ENCODE data around the gene POP4. TPM values are rescaled to one million over a fixed set of nuclear protein-coding genes. Genes with fewer than 3 reads are reported as not detected.
A peak's percentile ranks its signal among the peaks of the same experiment; 100 is the strongest.

POP4 gene
- total RNA-seq, 1 donor from 2014 or later = 46.2 TPM

GRCh38 chr19:29578349-29578748 is 27.7 kb upstream of the POP4 start:
- H3K4me3 Mint-ChIP-seq = no peak overlapping the region

GRCh38 chr19:29579308-29579910 is 26.7 kb upstream of the POP4 start:
- H3K36me3 Mint-ChIP-seq = no peaks in the 10 kb centered on the region
- H3K27me3 Mint-ChIP-seq (ENCODE audit: low read depth) = peaks cover 91% of the 10 kb centered on the region
- H3K9me3 Mint-ChIP-seq = peaks cover 5% of the 10 kb centered on the region
- DNase-seq (ENCODE audit: low spot score in 2 of 2, unreplicated experiment in 2 of 2) = peak in 1 of 2 experiments; percentile 9
- H3K4me1 Mint-ChIP-seq = peaks cover 1% of the 10 kb centered on the region
- H3K27ac Mint-ChIP-seq = no peak overlapping the region
- TF ChIP-seq, protein P1, sequence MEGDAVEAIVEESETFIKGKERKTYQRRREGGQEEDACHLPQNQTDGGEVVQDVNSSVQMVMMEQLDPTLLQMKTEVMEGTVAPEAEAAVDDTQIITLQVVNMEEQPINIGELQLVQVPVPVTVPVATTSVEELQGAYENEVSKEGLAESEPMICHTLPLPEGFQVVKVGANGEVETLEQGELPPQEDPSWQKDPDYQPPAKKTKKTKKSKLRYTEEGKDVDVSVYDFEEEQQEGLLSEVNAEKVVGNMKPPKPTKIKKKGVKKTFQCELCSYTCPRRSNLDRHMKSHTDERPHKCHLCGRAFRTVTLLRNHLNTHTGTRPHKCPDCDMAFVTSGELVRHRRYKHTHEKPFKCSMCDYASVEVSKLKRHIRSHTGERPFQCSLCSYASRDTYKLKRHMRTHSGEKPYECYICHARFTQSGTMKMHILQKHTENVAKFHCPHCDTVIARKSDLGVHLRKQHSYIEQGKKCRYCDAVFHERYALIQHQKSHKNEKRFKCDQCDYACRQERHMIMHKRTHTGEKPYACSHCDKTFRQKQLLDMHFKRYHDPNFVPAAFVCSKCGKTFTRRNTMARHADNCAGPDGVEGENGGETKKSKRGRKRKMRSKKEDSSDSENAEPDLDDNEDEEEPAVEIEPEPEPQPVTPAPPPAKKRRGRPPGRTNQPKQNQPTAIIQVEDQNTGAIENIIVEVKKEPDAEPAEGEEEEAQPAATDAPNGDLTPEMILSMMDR (IDR thresholded peaks at IDR 0.05; ENCODE audit: unreplicated experiment) = no peak
- H3K4me3 Mint-ChIP-seq = no peak overlapping the region

More at GRCh38 chr19:29578349-29578748, 27.7 kb upstream of the POP4 start:
- Mint-ChIP-seq H3K4me1 (peaks cover 1% of the 10 kb centered on the region), H3K36me3 (no peaks in the 10 kb centered on the region), H3K27me3 (ENCODE audit: low read depth) (peaks cover 94% of the 10 kb centered on the region), H3K27ac (no peak overlapping the region), H3K9me3 (peaks cover 5% of the 10 kb centered on the region)
- TF ChIP-seq, protein P1 (IDR thresholded peaks at IDR 0.05; ENCODE audit: unreplicated experiment) = no peak
- no peak for DNase-seq (ENCODE audit: low spot score in 2 of 2, unreplicated experiment in 2 of 2)

DNA sequence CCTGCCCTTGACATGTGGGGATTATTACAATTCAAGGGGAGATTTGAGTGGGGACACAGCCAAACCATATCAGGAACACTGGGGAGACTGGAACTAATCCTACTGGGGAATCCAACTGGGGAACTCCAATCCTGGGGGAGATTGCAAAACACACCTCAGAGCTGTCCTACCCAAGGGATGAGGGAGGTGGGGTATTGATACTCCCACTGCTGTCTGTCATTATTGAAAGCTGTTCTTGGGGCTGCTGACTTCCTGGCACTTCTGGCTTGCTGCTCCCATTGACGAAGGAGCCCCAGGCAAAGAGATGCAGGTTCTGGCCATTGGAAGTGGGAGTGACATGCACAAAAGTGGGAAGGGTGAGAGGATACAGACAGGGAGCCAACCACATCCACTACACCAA is 24.7 kb upstream of the POP4 start:
- Mint-ChIP-seq H3K4me1 (no peaks in the 10 kb centered on the region), H3K27ac (no peak overlapping the region), H3K4me3 (no peak overlapping the region), H3K36me3 (no peaks in the 10 kb centered on the region), H3K27me3 (ENCODE audit: low read depth) (peaks cover 87% of the 10 kb centered on the region), H3K9me3 (peaks cover 5% of the 10 kb centered on the region)
- DNase-seq (ENCODE audit: low spot score in 2 of 2, unreplicated experiment in 2 of 2) = no peak
- TF ChIP-seq, protein P1 (IDR thresholded peaks at IDR 0.05; ENCODE audit: unreplicated experiment) = no peak

DNA sequence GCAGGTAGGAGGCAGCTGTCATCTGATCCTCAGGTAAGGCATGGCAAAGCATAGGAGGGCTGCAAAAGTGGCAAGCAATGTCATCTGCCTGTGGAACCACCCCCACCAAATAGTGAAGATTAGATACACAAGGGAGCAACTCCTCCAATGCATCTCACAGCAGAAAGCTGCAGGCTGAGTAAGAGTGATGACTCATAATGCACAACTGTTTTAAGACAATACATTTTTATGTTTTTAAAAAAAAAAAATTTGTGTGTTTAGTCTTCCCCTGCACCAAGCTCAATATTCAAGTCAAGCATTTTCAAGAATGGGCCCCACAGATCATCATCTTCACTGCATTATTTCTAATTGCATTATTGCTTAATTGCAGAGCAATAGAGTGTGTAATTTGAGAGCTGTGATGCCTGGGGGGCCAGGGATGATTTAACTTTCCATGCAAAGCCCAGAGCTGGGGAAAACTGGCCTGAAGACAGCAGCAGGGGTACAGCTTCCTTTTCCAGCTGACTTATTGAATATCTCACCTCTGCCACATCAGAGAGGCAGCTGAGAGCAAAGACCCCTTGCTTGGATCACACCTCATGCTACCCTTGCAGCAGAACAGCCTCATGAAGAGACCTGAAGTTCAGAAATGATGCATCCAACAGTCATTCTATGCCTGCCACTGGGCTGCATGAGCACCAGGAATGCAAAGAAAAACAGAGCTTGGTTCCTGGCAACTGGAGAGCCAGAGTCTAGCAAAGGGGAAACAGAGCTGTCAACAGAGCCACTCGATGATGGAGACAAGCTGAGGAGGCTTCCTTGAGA is 22.7 kb upstream of the POP4 start:
- TF ChIP-seq, protein P1 (IDR thresholded peaks at IDR 0.05; ENCODE audit: unreplicated experiment) = no peak
- no peak overlapping the region for H3K4me3 Mint-ChIP-seq
- peaks cover 5% of the 10 kb centered on the region for H3K9me3 Mint-ChIP-seq
- H3K27me3 Mint-ChIP-seq (ENCODE audit: low read depth) = peaks cover 85% of the 10 kb centered on the region
- no peak for DNase-seq (ENCODE audit: low spot score in 2 of 2, unreplicated experiment in 2 of 2)
- H3K36me3 Mint-ChIP-seq = no peaks in the 10 kb centered on the region
- no peak overlapping the region for H3K27ac Mint-ChIP-seq
- H3K4me1 Mint-ChIP-seq = no peaks in the 10 kb centered on the region

GRCh38 chr19:29586401-29586800 is 19.7 kb upstream of the POP4 start:
- no peaks in the 10 kb centered on the region for H3K36me3 Mint-ChIP-seq
- H3K4me1 Mint-ChIP-seq = no peaks in the 10 kb centered on the region
- H3K27ac Mint-ChIP-seq = no peak overlapping the region
- no peak for DNase-seq (ENCODE audit: low spot score in 2 of 2, unreplicated experiment in 2 of 2)
- no peak overlapping the region for H3K4me3 Mint-ChIP-seq
- TF ChIP-seq, protein P1 (IDR thresholded peaks at IDR 0.05; ENCODE audit: unreplicated experiment) = no peak
- H3K9me3 Mint-ChIP-seq = no peaks in the 10 kb centered on the region
- H3K27me3 Mint-ChIP-seq (ENCODE audit: low read depth) = peaks cover 86% of the 10 kb centered on the region
